ENCODE data around the gene TRAF5.
"Not testable (repeated sequence)": the region's sequence is repeated elsewhere in the genome, so short reads cannot be mapped to it uniquely, and the experiment has no call there.

The TRAF5 gene

GRCh38 chr1:211326528-211327345 lies at the start of gene TRAF5:
TRAF5 (plus strand) TSS chr1:211326833; CDS start chr1:211353240, 26,407 bp downstream.
- peak; percentile 42 for DNase-seq

- DNase-seq, result no peak
Observed at GRCh38 chr1:211279340-211279739, 47.3 kb upstream of the TRAF5 start.

GRCh38 chr1:211280910-211281309 lies 45.7 kb upstream of the TRAF5 start:
- DNase-seq, result no peak

- DNase-seq, result no peak
Observed at GRCh38 chr1:211281320-211282022, 45.2 kb upstream of the TRAF5 start.

- DNase-seq, result no peak
Observed at GRCh38 chr1:211282023-211282373, 44.6 kb upstream of the TRAF5 start.

GRCh38 chr1:211285196-211285595 lies 41.4 kb upstream of the TRAF5 start:
- DNase-seq, result no peak

- DNase-seq, result no peak
Observed at GRCh38 chr1:211287218-211287617, 39.4 kb upstream of the TRAF5 start.

GRCh38 chr1:211292411-211292810 lies 34.2 kb upstream of the TRAF5 start:
- DNase-seq, result no peak

- DNase-seq, result no peak
Observed at GRCh38 chr1:211296396-211296795, 30.2 kb upstream of the TRAF5 start.

- no peak for DNase-seq
Observed at GRCh38 chr1:211305044-211305443, 21.6 kb upstream of the TRAF5 start.

GRCh38 chr1:211309617-211310016 lies 17.0 kb upstream of the TRAF5 start:
- no peak for DNase-seq

GRCh38 chr1:211313392-211313791 lies 13.2 kb upstream of the TRAF5 start:
- no peak for DNase-seq

- DNase-seq, result no peak
Observed at GRCh38 chr1:211318576-211319280, 7.9 kb upstream of the TRAF5 start.

- DNase-seq, result no peak
Observed at GRCh38 chr1:211319892-211320291, 6.7 kb upstream of the TRAF5 start.

- no peak for DNase-seq
Observed at GRCh38 chr1:211320980-211321379, 5.7 kb upstream of the TRAF5 start.

GRCh38 chr1:211321646-211322045 lies 5.0 kb upstream of the TRAF5 start:
- not testable (repeated sequence) for DNase-seq

- peak; percentile 67 for DNase-seq
Observed at GRCh38 chr1:211323156-211324063, 3.2 kb upstream of the TRAF5 start.

GRCh38 chr1:211324992-211325775 lies 1.4 kb upstream of the TRAF5 start:
- DNase-seq, result no peak

- no peak for DNase-seq
Observed at GRCh38 chr1:211326140-211326527, 499 bp upstream of the TRAF5 start.

- DNase-seq, result peak; percentile 37
Observed at GRCh38 chr1:211327346-211327921, 801 bp downstream of the TRAF5 start.

- DNase-seq, result no peak
Observed at GRCh38 chr1:211328084-211328694, 1.6 kb downstream of the TRAF5 start.
